HEK293 (cell line): ENCODE results near the gene TBP.

ENCODE experiments used
- BCL11A ChIP-seq: fragments of 450-650 bp; formaldehyde crosslinking; IDR thresholded peaks from 2 replicates; pipeline ENCODE4 v1.5.1; 2016; ENCODE audit warnings: low read depth, missing biosample characterization, missing genetic modification characterization
- GFI1B ChIP-seq: fragments of 450-650 bp; formaldehyde crosslinking; IDR thresholded peaks from 2 replicates; pipeline ENCODE4 v1.5.1; 2016; ENCODE audit warnings: missing biosample characterization, missing genetic modification characterization
- GLIS2 ChIP-seq: fragments of 450-650 bp; formaldehyde crosslinking; IDR thresholded peaks from 2 replicates; pipeline ENCODE4 v1.5.1; 2016; ENCODE audit warnings: missing biosample characterization, missing genetic modification characterization
- HOXC10 ChIP-seq: sonication (generic); formaldehyde crosslinking; IDR thresholded peaks from 2 replicates; pipeline ENCODE4 v1.8.1; 2023; ENCODE audit warnings: mild to moderate bottlenecking, missing genetic modification reagents
- HOXD13 ChIP-seq: sonication (generic); formaldehyde crosslinking; IDR thresholded peaks from 2 replicates; pipeline ENCODE4 v1.8.0; 2022; ENCODE audit warnings: missing genetic modification reagents, borderline replicate concordance
- MEIS1 ChIP-seq: sonication (generic); formaldehyde crosslinking; IDR thresholded peaks from 2 replicates; pipeline ENCODE4 v1.8.1; 2022; ENCODE audit warnings: missing genetic modification reagents, mild to moderate bottlenecking, borderline replicate concordance
- OSR2 ChIP-seq: fragments of 450-650 bp; formaldehyde crosslinking; IDR thresholded peaks from 2 replicates; pipeline ENCODE4 v1.5.1; 2016; ENCODE audit warnings: missing biosample characterization, missing genetic modification characterization
- PRDM1 ChIP-seq: fragments of 450-650 bp; formaldehyde crosslinking; IDR thresholded peaks from 2 replicates; pipeline ENCODE4; 2016; ENCODE audit warnings: missing biosample characterization, missing genetic modification characterization
- REPIN1 ChIP-seq: fragments of 450-650 bp; formaldehyde crosslinking; IDR thresholded peaks from 2 replicates; pipeline ENCODE4 v1.5.1; 2017; ENCODE audit warnings: missing biosample characterization, missing genetic modification characterization, low read depth
- SALL2 ChIP-seq: fragments of 450-650 bp; formaldehyde crosslinking; IDR thresholded peaks from 2 replicates; pipeline ENCODE4 v1.5.0; 2017; ENCODE audit warnings: missing biosample characterization, mild to moderate bottlenecking, missing genetic modification characterization, borderline replicate concordance
- SCRT1 ChIP-seq: fragments of 450-650 bp; formaldehyde crosslinking; IDR thresholded peaks from 2 replicates; pipeline ENCODE4 v1.5.1; 2016; ENCODE audit warnings: missing biosample characterization, missing genetic modification characterization, borderline replicate concordance
- SP7 ChIP-seq: fragments of 450-650 bp; formaldehyde crosslinking; IDR thresholded peaks from 2 replicates; pipeline ENCODE4 v1.5.1; 2016; ENCODE audit warnings: missing biosample characterization, missing genetic modification characterization
- ZBTB48 ChIP-seq: fragments of 450-650 bp; formaldehyde crosslinking; IDR thresholded peaks from 2 replicates; pipeline ENCODE4 v1.5.1; 2016; ENCODE audit warnings: missing biosample characterization, missing genetic modification characterization
- ZIC2 ChIP-seq: fragments of 450-650 bp; formaldehyde crosslinking; IDR thresholded peaks from 2 replicates; pipeline ENCODE4 v1.5.1; 2016; ENCODE audit warnings: missing biosample characterization, missing genetic modification characterization
- ZNF112 ChIP-seq: fragments of 450-650 bp; formaldehyde crosslinking; IDR thresholded peaks from 2 replicates; pipeline ENCODE4 v1.5.0; 2017; ENCODE audit warnings: missing biosample characterization, missing genetic modification characterization
- ZNF146 ChIP-seq: fragments of 450-650 bp; formaldehyde crosslinking; IDR thresholded peaks from 2 replicates; pipeline ENCODE4 v1.5.1; 2016; ENCODE audit warnings: missing biosample characterization, missing genetic modification characterization
- ZNF157 ChIP-seq: fragments of 450-650 bp; formaldehyde crosslinking; IDR thresholded peaks from 2 replicates; pipeline ENCODE4 v1.5.1; 2016; ENCODE audit warnings: missing biosample characterization, missing genetic modification characterization
- ZNF202 ChIP-seq: fragments of 450-650 bp; formaldehyde crosslinking; IDR thresholded peaks from 2 replicates; pipeline ENCODE4 v1.5.1; 2016; ENCODE audit warnings: missing biosample characterization, missing genetic modification characterization, borderline replicate concordance
- ZNF214 ChIP-seq: fragments of 450-650 bp; formaldehyde crosslinking; IDR thresholded peaks from 2 replicates; pipeline ENCODE4 v1.5.1; 2017; ENCODE audit warnings: missing biosample characterization, mild to moderate bottlenecking, missing genetic modification characterization, borderline replicate concordance
- ZNF354C ChIP-seq: fragments of 450-650 bp; formaldehyde crosslinking; IDR thresholded peaks from 2 replicates; pipeline ENCODE4 v1.5.1; 2016; ENCODE audit warnings: missing biosample characterization, missing genetic modification characterization, low read depth, borderline replicate concordance
- ZNF37A ChIP-seq: fragments of 450-650 bp; IDR thresholded peaks from 2 replicates; pipeline ENCODE4 v1.5.1; 2018; ENCODE audit warnings: missing biosample characterization, missing genetic modification characterization
- ZNF426 ChIP-seq: fragments of 450-650 bp; formaldehyde crosslinking; IDR thresholded peaks from 2 replicates; pipeline ENCODE4 v1.5.1; 2017; ENCODE audit warnings: missing biosample characterization, missing genetic modification characterization, mild to moderate bottlenecking, inconsistent platforms, moderate library complexity
- ZNF585B ChIP-seq: fragments of 450-650 bp; formaldehyde crosslinking; IDR thresholded peaks from 2 replicates; pipeline ENCODE4 v1.5.1; 2016; ENCODE audit warnings: missing biosample characterization, missing genetic modification characterization
- ZNF600 ChIP-seq: fragments of 450-650 bp; formaldehyde crosslinking; IDR thresholded peaks from 2 replicates; pipeline ENCODE4 v1.5.1; 2016; ENCODE audit warnings: missing biosample characterization, missing genetic modification characterization
- ZNF610 ChIP-seq: fragments of 450-650 bp; formaldehyde crosslinking; IDR thresholded peaks from 2 replicates; pipeline ENCODE4 v1.5.1; 2016; ENCODE audit warnings: missing biosample characterization, missing genetic modification characterization, borderline replicate concordance
- ZSCAN16 ChIP-seq: fragments of 450-650 bp; formaldehyde crosslinking; IDR thresholded peaks from 2 replicates; pipeline ENCODE4 v1.5.1; 2016; ENCODE audit warnings: missing biosample characterization, missing genetic modification characterization
- TF ChIP-seq, protein P1 (sequence below): fragments of 450-650 bp; formaldehyde crosslinking; IDR thresholded peaks from 2 replicates; pipeline ENCODE4 v1.5.1; 2016; ENCODE audit warnings: missing biosample characterization, missing genetic modification characterization
- TF ChIP-seq, protein P2 (sequence below): fragments of 450-650 bp; formaldehyde crosslinking; IDR thresholded peaks from 2 replicates; pipeline ENCODE4 v1.5.1; 2016; ENCODE audit warnings: missing biosample characterization, missing genetic modification characterization, borderline replicate concordance
- TF ChIP-seq, protein P3 (sequence below): fragments of 450-650 bp; formaldehyde crosslinking; optimal IDR thresholded peaks from 2 replicates; pipeline ENCODE3; 2016; ENCODE audit warnings: missing biosample characterization, mild to moderate bottlenecking, missing genetic modification characterization
- TF ChIP-seq, protein P4 (sequence below): fragments of 450-650 bp; IDR thresholded peaks from 2 replicates; pipeline ENCODE4 v1.5.1; 2018; ENCODE audit warnings: missing biosample characterization, mild to moderate bottlenecking, missing genetic modification characterization

TBP gene

DNA sequence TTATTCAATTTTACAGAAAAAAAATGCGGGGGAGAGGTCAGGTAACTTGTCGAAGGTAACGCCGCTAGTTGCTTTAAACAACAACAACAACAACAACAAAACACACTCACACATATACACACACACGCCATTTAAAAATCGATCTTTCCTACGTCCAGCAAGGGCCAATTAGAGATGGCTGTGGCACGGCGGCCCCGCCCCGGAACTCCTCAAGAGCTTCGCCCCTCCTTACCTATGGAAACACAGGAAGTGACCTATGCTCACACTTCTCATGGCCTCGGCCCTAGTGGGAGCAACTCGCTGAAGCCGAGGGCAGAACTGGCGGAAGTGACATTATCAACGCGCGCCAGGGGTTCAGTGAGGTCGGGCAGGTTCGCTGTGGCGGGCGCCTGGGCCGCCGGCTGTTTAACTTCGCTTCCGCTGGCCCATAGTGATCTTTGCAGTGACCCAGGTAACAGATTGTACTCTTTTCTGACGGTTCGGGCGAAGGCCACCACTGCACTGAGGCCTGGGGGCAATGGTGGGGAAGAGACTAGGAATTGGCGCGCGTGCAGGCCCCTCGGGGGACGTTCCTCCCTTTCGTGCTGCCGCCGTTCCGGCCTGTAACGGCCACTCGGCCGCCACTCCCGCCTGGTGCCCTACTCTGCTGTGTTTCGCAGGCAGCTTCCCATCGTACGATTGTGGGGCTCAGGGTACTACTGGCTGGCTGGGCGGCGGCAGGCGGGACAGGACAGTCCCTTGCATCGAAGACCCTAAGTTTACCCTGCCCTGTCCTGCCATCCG, at the start of gene TBP (continued):
- TF ChIP-seq, protein P1, sequence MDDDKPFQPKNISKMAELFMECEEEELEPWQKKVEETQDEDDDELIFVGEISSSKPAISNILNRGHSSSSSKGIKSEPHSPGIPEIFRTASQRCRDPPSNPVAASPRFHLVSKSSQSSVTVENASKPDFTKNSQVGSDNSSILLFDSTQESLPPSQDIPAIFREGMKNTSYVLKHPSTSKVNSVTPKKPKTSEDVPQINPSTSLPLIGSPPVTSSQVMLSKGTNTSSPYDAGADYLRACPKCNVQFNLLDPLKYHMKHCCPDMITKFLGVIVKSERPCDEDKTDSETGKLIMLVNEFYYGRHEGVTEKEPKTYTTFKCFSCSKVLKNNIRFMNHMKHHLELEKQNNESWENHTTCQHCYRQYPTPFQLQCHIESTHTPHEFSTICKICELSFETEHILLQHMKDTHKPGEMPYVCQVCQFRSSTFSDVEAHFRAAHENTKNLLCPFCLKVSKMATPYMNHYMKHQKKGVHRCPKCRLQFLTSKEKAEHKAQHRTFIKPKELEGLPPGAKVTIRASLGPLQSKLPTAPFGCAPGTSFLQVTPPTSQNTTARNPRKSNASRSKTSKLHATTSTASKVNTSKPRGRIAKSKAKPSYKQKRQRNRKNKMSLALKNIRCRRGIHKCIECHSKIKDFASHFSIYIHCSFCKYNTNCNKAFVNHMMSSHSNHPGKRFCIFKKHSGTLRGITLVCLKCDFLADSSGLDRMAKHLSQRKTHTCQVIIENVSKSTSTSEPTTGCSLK (tag by site-specific recombination), result no peak
- TF ChIP-seq ZNF214 (tag by site-specific recombination) (no peak), ZNF600 (tag by site-specific recombination) (peak; percentile 88), MEIS1 (CRISPR knock-in tag) (no peak), ZNF146 (tag by site-specific recombination) (no peak; the same call in 1 of the 2 replicates), SCRT1 (no peak), PRDM1 (tag by site-specific recombination) (no peak), ZNF610 (tag by site-specific recombination) (no peak), SP7 (peak; percentile 71; the same call in 1 of the 2 replicates), HOXD13 (no peak), GLIS2 (peak; percentile 36), ZNF157 (tag by site-specific recombination) (no peak), ZNF202 (tag by site-specific recombination) (no peak), SALL2 (tag by site-specific recombination) (no peak), GFI1B (tag by site-specific recombination) (no peak; the same call in 1 of the 2 replicates), ZIC2 (tag by site-specific recombination) (peak; percentile 35; the same call in 1 of the 2 replicates), ZNF112 (tag by site-specific recombination) (no peak), ZNF426 (tag by site-specific recombination) (no peak), ZNF585B (no peak), REPIN1 (tag by site-specific recombination) (0 out of 2 replicates have a peak, but pooled peaks have one; percentile 62), BCL11A (tag by site-specific recombination) (0 out of 2 replicates have a peak, but pooled peaks have one; percentile 47), ZSCAN16 (tag by site-specific recombination) (no peak), HOXC10 (CRISPR knock-in tag) (0 out of 2 replicates have a peak, but pooled peaks have one; percentile 56), ZNF37A (tag by site-specific recombination) (no peak), ZBTB48 (tag by site-specific recombination) (peak; percentile 86), ZNF354C (no peak), OSR2 (tag by site-specific recombination) (no peak)
- TF ChIP-seq, protein P2, sequence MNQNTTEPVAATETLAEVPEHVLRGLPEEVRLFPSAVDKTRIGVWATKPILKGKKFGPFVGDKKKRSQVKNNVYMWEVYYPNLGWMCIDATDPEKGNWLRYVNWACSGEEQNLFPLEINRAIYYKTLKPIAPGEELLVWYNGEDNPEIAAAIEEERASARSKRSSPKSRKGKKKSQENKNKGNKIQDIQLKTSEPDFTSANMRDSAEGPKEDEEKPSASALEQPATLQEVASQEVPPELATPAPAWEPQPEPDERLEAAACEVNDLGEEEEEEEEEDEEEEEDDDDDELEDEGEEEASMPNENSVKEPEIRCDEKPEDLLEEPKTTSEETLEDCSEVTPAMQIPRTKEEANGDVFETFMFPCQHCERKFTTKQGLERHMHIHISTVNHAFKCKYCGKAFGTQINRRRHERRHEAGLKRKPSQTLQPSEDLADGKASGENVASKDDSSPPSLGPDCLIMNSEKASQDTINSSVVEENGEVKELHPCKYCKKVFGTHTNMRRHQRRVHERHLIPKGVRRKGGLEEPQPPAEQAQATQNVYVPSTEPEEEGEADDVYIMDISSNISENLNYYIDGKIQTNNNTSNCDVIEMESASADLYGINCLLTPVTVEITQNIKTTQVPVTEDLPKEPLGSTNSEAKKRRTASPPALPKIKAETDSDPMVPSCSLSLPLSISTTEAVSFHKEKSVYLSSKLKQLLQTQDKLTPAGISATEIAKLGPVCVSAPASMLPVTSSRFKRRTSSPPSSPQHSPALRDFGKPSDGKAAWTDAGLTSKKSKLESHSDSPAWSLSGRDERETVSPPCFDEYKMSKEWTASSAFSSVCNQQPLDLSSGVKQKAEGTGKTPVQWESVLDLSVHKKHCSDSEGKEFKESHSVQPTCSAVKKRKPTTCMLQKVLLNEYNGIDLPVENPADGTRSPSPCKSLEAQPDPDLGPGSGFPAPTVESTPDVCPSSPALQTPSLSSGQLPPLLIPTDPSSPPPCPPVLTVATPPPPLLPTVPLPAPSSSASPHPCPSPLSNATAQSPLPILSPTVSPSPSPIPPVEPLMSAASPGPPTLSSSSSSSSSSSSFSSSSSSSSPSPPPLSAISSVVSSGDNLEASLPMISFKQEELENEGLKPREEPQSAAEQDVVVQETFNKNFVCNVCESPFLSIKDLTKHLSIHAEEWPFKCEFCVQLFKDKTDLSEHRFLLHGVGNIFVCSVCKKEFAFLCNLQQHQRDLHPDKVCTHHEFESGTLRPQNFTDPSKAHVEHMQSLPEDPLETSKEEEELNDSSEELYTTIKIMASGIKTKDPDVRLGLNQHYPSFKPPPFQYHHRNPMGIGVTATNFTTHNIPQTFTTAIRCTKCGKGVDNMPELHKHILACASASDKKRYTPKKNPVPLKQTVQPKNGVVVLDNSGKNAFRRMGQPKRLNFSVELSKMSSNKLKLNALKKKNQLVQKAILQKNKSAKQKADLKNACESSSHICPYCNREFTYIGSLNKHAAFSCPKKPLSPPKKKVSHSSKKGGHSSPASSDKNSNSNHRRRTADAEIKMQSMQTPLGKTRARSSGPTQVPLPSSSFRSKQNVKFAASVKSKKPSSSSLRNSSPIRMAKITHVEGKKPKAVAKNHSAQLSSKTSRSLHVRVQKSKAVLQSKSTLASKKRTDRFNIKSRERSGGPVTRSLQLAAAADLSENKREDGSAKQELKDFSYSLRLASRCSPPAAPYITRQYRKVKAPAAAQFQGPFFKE, result no peak
- TF ChIP-seq, protein P3, sequence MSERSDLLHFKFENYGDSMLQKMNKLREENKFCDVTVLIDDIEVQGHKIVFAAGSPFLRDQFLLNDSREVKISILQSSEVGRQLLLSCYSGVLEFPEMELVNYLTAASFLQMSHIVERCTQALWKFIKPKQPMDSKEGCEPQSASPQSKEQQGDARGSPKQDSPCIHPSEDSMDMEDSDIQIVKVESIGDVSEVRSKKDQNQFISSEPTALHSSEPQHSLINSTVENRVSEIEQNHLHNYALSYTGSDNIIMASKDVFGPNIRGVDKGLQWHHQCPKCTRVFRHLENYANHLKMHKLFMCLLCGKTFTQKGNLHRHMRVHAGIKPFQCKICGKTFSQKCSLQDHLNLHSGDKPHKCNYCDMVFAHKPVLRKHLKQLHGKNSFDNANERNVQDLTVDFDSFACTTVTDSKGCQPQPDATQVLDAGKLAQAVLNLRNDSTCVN (tag by site-specific recombination), result peak; percentile 57
- TF ChIP-seq, protein P4, sequence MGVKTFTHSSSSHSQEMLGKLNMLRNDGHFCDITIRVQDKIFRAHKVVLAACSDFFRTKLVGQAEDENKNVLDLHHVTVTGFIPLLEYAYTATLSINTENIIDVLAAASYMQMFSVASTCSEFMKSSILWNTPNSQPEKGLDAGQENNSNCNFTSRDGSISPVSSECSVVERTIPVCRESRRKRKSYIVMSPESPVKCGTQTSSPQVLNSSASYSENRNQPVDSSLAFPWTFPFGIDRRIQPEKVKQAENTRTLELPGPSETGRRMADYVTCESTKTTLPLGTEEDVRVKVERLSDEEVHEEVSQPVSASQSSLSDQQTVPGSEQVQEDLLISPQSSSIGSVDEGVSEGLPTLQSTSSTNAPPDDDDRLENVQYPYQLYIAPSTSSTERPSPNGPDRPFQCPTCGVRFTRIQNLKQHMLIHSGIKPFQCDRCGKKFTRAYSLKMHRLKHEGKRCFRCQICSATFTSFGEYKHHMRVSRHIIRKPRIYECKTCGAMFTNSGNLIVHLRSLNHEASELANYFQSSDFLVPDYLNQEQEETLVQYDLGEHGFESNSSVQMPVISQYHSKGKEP (tag by site-specific recombination), result no peak; the same call in 1 of the 2 replicates
